MCF 10A (cell line): Measurements from ENCODE around the gene WWC1. TPM values are rescaled to one million over a fixed set of nuclear protein-coding genes. Genes with fewer than 3 reads are reported as not detected.
"Not testable (repeated sequence)": the region's sequence is repeated elsewhere in the genome, so short reads cannot be mapped to it uniquely, and the experiment has no call there.

Experiments used
- BruUV-seq: library from RNA; stranded (reverse); fragments of 400-500 nt; replicated peaks from 2 replicates; lab custom pipeline; 2021; lab: Mats Ljungman, UMichigan
- CTCF ChIA-PET: fragments of 300-600 bp; sonication (Branson Sonifier 250); formaldehyde crosslinking; extraction: SDS; loops from one replicate; lab custom pipeline; 2021; ENCODE audit warnings: antibody characterized with exemption, inconsistent platforms; lab: Yijun Ruan, JAX
- POLR2A ChIA-PET: fragments of 300-600, 350-650 bp; sonication (Branson Sonifier 250); formaldehyde crosslinking; extraction: SDS; loops from one replicate; lab custom pipeline; 2020; ENCODE audit warnings: antibody characterized with exemption, inconsistent platforms; lab: Yijun Ruan, JAX
- DNase-seq: peaks from one replicate; pipeline ENCODE4 v3.0.0-alpha.2; 2018; ENCODE audit not compliant: unreplicated experiment
- H3K27ac Mint-ChIP-seq: one replicate; pipeline ENCODE4 v1.8.0; 2022; ENCODE audit warnings: mild to moderate bottlenecking, low read depth, mixed read lengths; ENCODE audit not compliant: unreplicated experiment
- H3K27me3 Mint-ChIP-seq: one replicate; pipeline ENCODE4 v1.8.0; 2022; ENCODE audit warnings: mixed read lengths; ENCODE audit not compliant: insufficient read depth, unreplicated experiment
- H3K36me3 Mint-ChIP-seq: one replicate; pipeline ENCODE4 v1.8.0; 2022; ENCODE audit warnings: mild to moderate bottlenecking, moderate library complexity, mixed read lengths; ENCODE audit not compliant: insufficient read depth, unreplicated experiment
- H3K4me1 Mint-ChIP-seq: one replicate; pipeline ENCODE4 v1.8.0; 2022; ENCODE audit warnings: mixed read lengths; ENCODE audit not compliant: insufficient read depth, unreplicated experiment
- H3K4me3 Mint-ChIP-seq: one replicate; pipeline ENCODE4 v1.8.0; 2022; ENCODE audit warnings: mild to moderate bottlenecking, moderate library complexity, mixed read lengths; ENCODE audit not compliant: unreplicated experiment
- H3K9me3 Mint-ChIP-seq: one replicate; pipeline ENCODE4 v1.8.0; 2022; ENCODE audit warnings: mixed read lengths; ENCODE audit not compliant: unreplicated experiment
- intact Hi-C: fragments of 100-400 bp; cut with micrococcal nuclease; formaldehyde crosslinking; loops from 2 replicates; pipeline ENCODE4 v1.14.1; 2022
- total RNA-seq: library from RNA; stranded (reverse); gene quantifications from 2 replicates; pipeline ENCODE4 v1.2.3, GENCODE V29; 2022
- TF ChIP-seq, protein P1 (sequence below): fragments of 200-600 bp; IDR thresholded peaks from one replicate; pipeline ENCODE4 v1.8.0; 2022; ENCODE audit warnings: antibody characterized with exemption, mild to moderate bottlenecking; ENCODE audit not compliant: unreplicated experiment

WWC1 gene
- total RNA-seq, 1 experiment from 2014 or later: 47.0 TPM

DNA sequence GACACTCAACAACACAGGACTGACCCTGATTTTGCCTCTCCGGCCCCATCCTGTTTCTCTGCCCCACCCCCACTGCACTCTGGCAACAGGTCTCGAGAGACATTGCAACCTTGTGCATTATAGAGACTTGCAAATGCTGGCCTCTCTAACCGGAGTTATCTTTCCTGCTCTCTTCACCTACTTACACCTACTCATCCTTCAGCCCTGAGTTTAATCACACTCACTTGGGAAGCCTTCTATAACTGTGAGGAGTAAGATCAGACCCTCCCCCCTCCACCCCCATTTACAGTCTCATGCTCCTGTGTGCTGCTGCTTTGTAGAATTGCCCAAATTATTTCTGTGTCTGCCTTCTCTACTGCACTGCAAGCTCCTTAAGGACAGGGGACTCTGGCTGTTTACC, 42.8 kb downstream of the WWC1 start:
- H3K4me1 Mint-ChIP-seq: no peaks in the 10 kb centered on the region
- H3K27ac Mint-ChIP-seq: no peak overlapping the region
- H3K4me3 Mint-ChIP-seq: no peak overlapping the region
- no peak for DNase-seq
- no peaks in the 10 kb centered on the region for H3K9me3 Mint-ChIP-seq
- TF ChIP-seq, protein P1, sequence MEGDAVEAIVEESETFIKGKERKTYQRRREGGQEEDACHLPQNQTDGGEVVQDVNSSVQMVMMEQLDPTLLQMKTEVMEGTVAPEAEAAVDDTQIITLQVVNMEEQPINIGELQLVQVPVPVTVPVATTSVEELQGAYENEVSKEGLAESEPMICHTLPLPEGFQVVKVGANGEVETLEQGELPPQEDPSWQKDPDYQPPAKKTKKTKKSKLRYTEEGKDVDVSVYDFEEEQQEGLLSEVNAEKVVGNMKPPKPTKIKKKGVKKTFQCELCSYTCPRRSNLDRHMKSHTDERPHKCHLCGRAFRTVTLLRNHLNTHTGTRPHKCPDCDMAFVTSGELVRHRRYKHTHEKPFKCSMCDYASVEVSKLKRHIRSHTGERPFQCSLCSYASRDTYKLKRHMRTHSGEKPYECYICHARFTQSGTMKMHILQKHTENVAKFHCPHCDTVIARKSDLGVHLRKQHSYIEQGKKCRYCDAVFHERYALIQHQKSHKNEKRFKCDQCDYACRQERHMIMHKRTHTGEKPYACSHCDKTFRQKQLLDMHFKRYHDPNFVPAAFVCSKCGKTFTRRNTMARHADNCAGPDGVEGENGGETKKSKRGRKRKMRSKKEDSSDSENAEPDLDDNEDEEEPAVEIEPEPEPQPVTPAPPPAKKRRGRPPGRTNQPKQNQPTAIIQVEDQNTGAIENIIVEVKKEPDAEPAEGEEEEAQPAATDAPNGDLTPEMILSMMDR: no peak
- no TSS peak for BruUV-seq
- POLR2A ChIA-PET: no interaction called here
- intact Hi-C loops: no loop called here
- CTCF ChIA-PET: interaction anchor here (0.6 to 2.4 kb wide), 5 partner anchors 9 to 39 kb away, joined by 3 to 10 read pairs (median 3); no protein-coding TSS in a partner anchor
- H3K36me3 Mint-ChIP-seq: peaks cover 4% of the 10 kb centered on the region
- H3K27me3 Mint-ChIP-seq: no peaks in the 10 kb centered on the region

DNA sequence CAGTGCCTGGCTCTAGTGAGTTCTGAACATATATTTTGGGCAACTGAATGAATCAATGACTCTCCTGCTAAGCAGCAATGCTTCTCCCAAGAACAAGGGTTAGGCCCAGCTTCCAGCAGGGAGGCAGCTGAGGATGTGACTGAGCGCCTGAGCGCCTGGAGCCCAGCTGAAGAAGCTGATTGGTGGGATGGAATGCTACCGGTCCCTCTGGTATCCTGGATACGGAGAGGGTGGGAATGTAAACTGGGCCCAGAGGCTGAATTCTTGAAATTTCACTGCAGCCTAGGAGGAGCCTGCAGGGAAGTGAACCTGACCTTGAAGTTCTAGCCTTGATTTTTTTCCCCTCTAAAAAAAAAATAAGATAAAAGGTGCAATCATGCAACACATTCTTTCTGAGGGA, 43.2 kb downstream of the WWC1 start:
- peaks cover 4% of the 10 kb centered on the region for H3K36me3 Mint-ChIP-seq
- H3K27me3 Mint-ChIP-seq: no peaks in the 10 kb centered on the region
- POLR2A ChIA-PET: no interaction called here
- H3K4me3 Mint-ChIP-seq: no peak overlapping the region
- no peak for DNase-seq
- intact Hi-C loops: no loop called here
- H3K27ac Mint-ChIP-seq: no peak overlapping the region
- no peaks in the 10 kb centered on the region for H3K4me1 Mint-ChIP-seq
- CTCF ChIA-PET: interaction anchor here (0.6 to 1.1 kb wide), 4 partner anchors 9 to 35 kb away, joined by 3 read pairs; no protein-coding TSS in a partner anchor
- TF ChIP-seq, protein P1: no peak
- BruUV-seq: no TSS peak
- no peaks in the 10 kb centered on the region for H3K9me3 Mint-ChIP-seq

DNA sequence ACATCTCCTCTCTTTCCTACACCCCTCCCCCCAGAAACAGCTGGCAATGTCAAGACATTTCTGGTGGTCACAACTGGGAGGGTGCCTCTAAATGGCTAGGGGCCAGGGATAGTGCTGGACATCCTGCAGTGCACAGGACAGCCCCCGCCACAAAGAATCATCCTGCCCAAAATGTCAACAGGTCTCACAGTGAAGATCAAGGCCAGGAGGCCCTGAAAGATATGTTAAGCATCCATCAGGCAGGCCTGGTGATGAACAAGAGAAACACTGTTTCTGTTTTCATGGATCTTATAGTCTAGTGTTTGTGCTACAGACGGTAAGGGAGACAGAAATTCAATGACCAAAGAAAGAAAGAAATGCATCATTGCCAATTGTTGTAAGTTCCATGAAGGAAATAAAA, 45.9 kb downstream of the WWC1 start:
- TF ChIP-seq, protein P1: no peak
- ChIA-PET CTCF (interaction anchor here (0.7 to 0.9 kb wide), 3 partner anchors 25 to 33 kb away, joined by 3 read pairs; no protein-coding TSS in a partner anchor), POLR2A (interaction anchor here (1.0 kb wide), 1 partner anchor 13 kb away, joined by 3 read pairs; no protein-coding TSS in a partner anchor)
- Mint-ChIP-seq H3K4me3 (no peak overlapping the region), H3K4me1 (peaks cover 14% of the 10 kb centered on the region), H3K27ac (no peak overlapping the region), H3K27me3 (no peaks in the 10 kb centered on the region), H3K36me3 (peaks cover 4% of the 10 kb centered on the region), H3K9me3 (no peaks in the 10 kb centered on the region)
- BruUV-seq: no TSS peak
- intact Hi-C loops: no loop called here
- no peak for DNase-seq

DNA sequence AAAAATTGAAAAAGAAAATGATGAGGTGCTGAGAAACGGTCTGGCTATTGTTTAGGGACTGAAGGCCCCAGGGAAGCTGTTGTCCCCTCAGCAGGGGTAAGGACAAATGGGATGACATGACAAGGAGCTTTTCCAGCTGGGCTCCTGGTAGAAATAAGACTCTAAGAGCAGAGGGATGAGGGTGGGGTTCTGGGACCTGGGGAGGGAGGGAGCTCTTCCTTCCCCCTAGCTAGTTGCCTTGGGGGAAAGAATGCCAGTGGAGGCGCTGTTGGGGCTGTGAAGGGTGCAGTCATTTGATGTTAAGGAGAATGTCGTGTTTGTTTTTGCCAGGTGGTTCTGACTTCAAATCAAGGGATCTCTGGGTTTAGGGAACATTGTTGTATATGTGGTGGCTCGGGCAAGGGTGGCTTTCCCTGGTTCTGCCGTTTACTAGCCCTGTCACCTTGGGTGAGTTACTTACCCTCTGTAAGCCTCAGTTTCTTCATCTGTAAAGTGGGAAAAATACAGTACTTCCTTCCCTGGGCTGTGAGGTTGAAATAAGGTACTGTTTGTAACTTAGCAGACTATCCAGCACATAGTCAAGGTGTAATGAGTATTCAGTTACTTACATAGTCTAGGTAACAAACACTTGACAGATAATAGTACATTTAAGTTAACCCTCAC, 47.8 kb downstream of the WWC1 start:
- no TSS peak for BruUV-seq
- POLR2A ChIA-PET: interaction anchor here (0.6 to 0.9 kb wide), 2 partner anchors 25 to 35 kb away, joined by 3 read pairs; no protein-coding TSS in a partner anchor
- CTCF ChIA-PET: interaction anchor here (1.0 kb wide), 1 partner anchor 83 kb away, joined by 6 read pairs; no protein-coding TSS in a partner anchor
- intact Hi-C loops: no loop called here
- Mint-ChIP-seq H3K4me3 (no peak overlapping the region), H3K9me3 (no peaks in the 10 kb centered on the region), H3K36me3 (peaks cover 9% of the 10 kb centered on the region), H3K4me1 (peaks cover 22% of the 10 kb centered on the region), H3K27me3 (no peaks in the 10 kb centered on the region), H3K27ac (no peak overlapping the region)
- TF ChIP-seq, protein P1: no peak
- no peak for DNase-seq

DNA sequence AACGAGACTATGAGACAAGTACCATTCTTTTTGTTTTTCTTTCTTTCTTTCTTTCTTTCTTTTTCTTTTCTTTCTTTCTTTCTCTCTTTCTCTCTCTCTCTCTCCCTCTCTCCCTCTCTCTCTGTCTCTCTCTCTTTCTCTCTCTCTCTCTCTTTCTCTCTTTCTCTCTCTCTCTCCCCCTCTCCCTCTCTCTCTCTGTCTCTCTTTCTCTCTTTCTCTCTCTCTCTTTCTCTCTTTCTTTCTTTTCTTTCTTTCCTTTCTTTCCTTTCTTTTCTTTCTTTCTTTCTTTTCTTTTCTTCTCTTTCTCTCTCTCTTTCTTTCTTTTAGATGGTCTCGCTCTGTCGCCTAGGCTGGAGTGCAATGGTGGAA, 48.3 kb downstream of the WWC1 start:
- H3K4me1 Mint-ChIP-seq: peaks cover 26% of the 10 kb centered on the region
- BruUV-seq, H3K27ac Mint-ChIP-seq, intact Hi-C loops, H3K9me3 Mint-ChIP-seq, H3K4me3 Mint-ChIP-seq, H3K27me3 Mint-ChIP-seq, DNase-seq: not testable (repeated sequence)
- ChIA-PET POLR2A (interaction anchor here (0.9 to 1.2 kb wide), 2 partner anchors 25 kb away, joined by 3 to 7 read pairs; no protein-coding TSS in a partner anchor), CTCF (interaction anchor here (0.7 kb wide), 3 partner anchors 13 to 179 kb away, joined by 3 to 4 read pairs (median 4); no protein-coding TSS in a partner anchor)
- peaks cover 10% of the 10 kb centered on the region for H3K36me3 Mint-ChIP-seq
